Activated CD4-positive, alpha-beta T cell treated with anti-CD3 and anti-CD28 coated beads, Interleukin-2, amount 50 U/mL, for 24 hours (primary cell): ENCODE results near the gene WDR18.

Experiments used
- DNase-seq, 2 donors: peaks; one replicate each; pipeline ENCODE4 v3.0.0-alpha.2; 2020; ENCODE audit warnings: low read depth in 1 of 2, low spot score in 1 of 2

The WDR18 gene

GRCh38 chr19:1006711-1007398, 22.7 kb downstream of the WDR18 start:
- no peak for DNase-seq

- no peak for DNase-seq
Measured at GRCh38 chr19:1007399-1008251, 23.5 kb downstream of the WDR18 start.

- DNase-seq: no peak
Measured at GRCh38 chr19:1008268-1009040, 24.3 kb downstream of the WDR18 start.

- no peak for DNase-seq
Measured at GRCh38 chr19:1009041-1009980, 25.2 kb downstream of the WDR18 start.

- no peak for DNase-seq
Measured at GRCh38 chr19:1009981-1010538, 25.9 kb downstream of the WDR18 start.

- no peak for DNase-seq
Measured at GRCh38 chr19:1010586-1011510, 26.7 kb downstream of the WDR18 start.

GRCh38 chr19:1011831-1012333, 27.7 kb downstream of the WDR18 start:
- no peak for DNase-seq

GRCh38 chr19:1012334-1012733, 28.2 kb downstream of the WDR18 start:
- DNase-seq: no peak

GRCh38 chr19:1013218-1013617, 29.1 kb downstream of the WDR18 start:
- DNase-seq: no peak

GRCh38 chr19:1014161-1015060, 30.3 kb downstream of the WDR18 start:
- no peak for DNase-seq

GRCh38 chr19:1015061-1015781, 31.1 kb downstream of the WDR18 start:
- no peak for DNase-seq

- DNase-seq: no peak
Measured at GRCh38 chr19:1015782-1016646, 31.9 kb downstream of the WDR18 start.

- DNase-seq: no peak
Measured at GRCh38 chr19:1016647-1017114, 32.5 kb downstream of the WDR18 start.

GRCh38 chr19:1017115-1017905, 33.2 kb downstream of the WDR18 start:
- no peak for DNase-seq

- no peak for DNase-seq
Measured at GRCh38 chr19:1017906-1018305, 33.8 kb downstream of the WDR18 start.
